Germinal center (tissue), 1 donor: ENCODE measurements around the gene ORC2.
"Not testable (repeated sequence)": the region's sequence is repeated elsewhere in the genome, so short reads cannot be mapped to it uniquely, and the experiment has no call there.

Experiments used
- DNase-seq: peaks from one replicate; pipeline ENCODE4 v3.0.0; 2012; ENCODE audit warnings: mixed read lengths, low spot score

ORC2 gene

GRCh38 chr2:200930947-200931626 is 32.4 kb downstream of the ORC2 start:
- DNase-seq, result no peak

GRCh38 chr2:200929334-200930249 is 33.9 kb downstream of the ORC2 start:
- no peak for DNase-seq

GRCh38 chr2:200922439-200922838 is 41.0 kb downstream of the ORC2 start:
- no peak for DNase-seq

GRCh38 chr2:200913654-200914053 is 49.8 kb downstream of the ORC2 start:
- DNase-seq, result no peak

- DNase-seq, result no peak
Observed at GRCh38 chr2:200909958-200910357, 53.5 kb downstream of the ORC2 start.

- DNase-seq, result peak; percentile 40
Observed at GRCh38 chr2:200905618-200906296, 57.7 kb downstream of the ORC2 start.

- peak; percentile 89 for DNase-seq
Observed at GRCh38 chr2:200901459-200902072, 61.9 kb downstream of the ORC2 start.

GRCh38 chr2:200899482-200899881 is 64.0 kb downstream of the ORC2 start:
- DNase-seq, result no peak

- peak; percentile 90 for DNase-seq
Observed at GRCh38 chr2:200888704-200889625, 74.5 kb downstream of the ORC2 start, which contains the start of the genes NIF3L1 and PPIL3. TSS of gene NIF3L1 (plus strand) at chr2:200889371. CDS start at chr2:200891944, 2,573 bp downstream. TSS of gene PPIL3 (minus strand) at chr2:200889077. CDS start at chr2:200887615, 1,462 bp downstream.

GRCh38 chr2:200881715-200882249 is 81.7 kb downstream of the ORC2 start:
- DNase-seq, result not testable (repeated sequence)

GRCh38 chr2:200878289-200878880 is 85.1 kb downstream of the ORC2 start:
- no peak for DNase-seq

GRCh38 chr2:200877443-200877842 is 86.0 kb downstream of the ORC2 start:
- no peak for DNase-seq

GRCh38 chr2:200873560-200873959 is 89.9 kb downstream of the ORC2 start:
- no peak for DNase-seq

GRCh38 chr2:200871151-200871550 is 92.3 kb downstream of the ORC2 start:
- no peak for DNase-seq

- DNase-seq, result no peak
Observed at GRCh38 chr2:200869014-200869413, 94.4 kb downstream of the ORC2 start.

- DNase-seq, result peak; percentile 93
Observed at GRCh38 chr2:200864176-200865034, 99.1 kb downstream of the ORC2 start, which contains the start of gene CLK1. TSS of gene CLK1 (minus strand) at chr2:200864658. CDS start at chr2:200861862, 2,796 bp downstream.

GRCh38 chr2:200863782-200864175 is 99.7 kb downstream of the ORC2 start:
- DNase-seq, result no peak

GRCh38 chr2:200862532-200863000 is 100.9 kb downstream of the ORC2 start:
- DNase-seq, result no peak

GRCh38 chr2:200861617-200862155 is 101.8 kb downstream of the ORC2 start:
- no peak for DNase-seq
